ENCODE data around the gene SENP5.

Gene SENP5

DNA sequence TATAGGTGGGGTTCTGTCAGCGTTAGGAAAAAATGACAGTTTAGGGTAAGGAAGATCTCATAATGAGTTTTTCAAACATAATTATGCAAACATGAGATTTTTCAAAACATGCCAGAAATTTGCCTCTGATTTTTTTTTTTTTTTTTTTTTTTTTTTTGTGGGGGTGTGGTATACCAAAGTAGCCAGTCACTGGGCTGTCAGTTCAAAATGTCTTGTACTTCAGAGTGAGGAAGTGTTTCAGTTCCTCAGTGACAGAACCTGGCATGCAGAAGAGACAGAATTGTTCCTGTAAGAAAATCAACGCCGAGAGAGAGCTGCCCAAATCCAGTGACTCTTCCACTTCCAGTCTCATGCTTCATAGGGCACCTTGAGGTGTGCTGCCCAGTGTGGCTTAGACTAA lies 64.9 kb downstream of the SENP5 start:
- Histone ChIP-seq H3K36me3 (ENCODE audit: low read depth) (peaks cover 83% of the 10 kb centered on the region), H3K9me3 (ENCODE audit: severe bottlenecking) (no peaks in the 10 kb centered on the region), H3K4me3 (ENCODE audit: severe bottlenecking) (no peak overlapping the region), H3K27ac (ENCODE audit: poor library complexity, severe bottlenecking) (no peak overlapping the region), H3K27me3 (ENCODE audit: insufficient read depth, poor library complexity, severe bottlenecking) (no peaks in the 10 kb centered on the region), H3K4me1 (ENCODE audit: insufficient read depth, poor library complexity, severe bottlenecking) (no peaks in the 10 kb centered on the region)
- DNase-seq (ENCODE audit: low spot score) (no peak), ATAC-seq (ENCODE audit: low read depth) (no peak)
- TF ChIP-seq, protein P1, sequence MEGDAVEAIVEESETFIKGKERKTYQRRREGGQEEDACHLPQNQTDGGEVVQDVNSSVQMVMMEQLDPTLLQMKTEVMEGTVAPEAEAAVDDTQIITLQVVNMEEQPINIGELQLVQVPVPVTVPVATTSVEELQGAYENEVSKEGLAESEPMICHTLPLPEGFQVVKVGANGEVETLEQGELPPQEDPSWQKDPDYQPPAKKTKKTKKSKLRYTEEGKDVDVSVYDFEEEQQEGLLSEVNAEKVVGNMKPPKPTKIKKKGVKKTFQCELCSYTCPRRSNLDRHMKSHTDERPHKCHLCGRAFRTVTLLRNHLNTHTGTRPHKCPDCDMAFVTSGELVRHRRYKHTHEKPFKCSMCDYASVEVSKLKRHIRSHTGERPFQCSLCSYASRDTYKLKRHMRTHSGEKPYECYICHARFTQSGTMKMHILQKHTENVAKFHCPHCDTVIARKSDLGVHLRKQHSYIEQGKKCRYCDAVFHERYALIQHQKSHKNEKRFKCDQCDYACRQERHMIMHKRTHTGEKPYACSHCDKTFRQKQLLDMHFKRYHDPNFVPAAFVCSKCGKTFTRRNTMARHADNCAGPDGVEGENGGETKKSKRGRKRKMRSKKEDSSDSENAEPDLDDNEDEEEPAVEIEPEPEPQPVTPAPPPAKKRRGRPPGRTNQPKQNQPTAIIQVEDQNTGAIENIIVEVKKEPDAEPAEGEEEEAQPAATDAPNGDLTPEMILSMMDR (IDR thresholded peaks at IDR 0.05; ENCODE audit: poor library complexity, severe bottlenecking): no peak

DNA sequence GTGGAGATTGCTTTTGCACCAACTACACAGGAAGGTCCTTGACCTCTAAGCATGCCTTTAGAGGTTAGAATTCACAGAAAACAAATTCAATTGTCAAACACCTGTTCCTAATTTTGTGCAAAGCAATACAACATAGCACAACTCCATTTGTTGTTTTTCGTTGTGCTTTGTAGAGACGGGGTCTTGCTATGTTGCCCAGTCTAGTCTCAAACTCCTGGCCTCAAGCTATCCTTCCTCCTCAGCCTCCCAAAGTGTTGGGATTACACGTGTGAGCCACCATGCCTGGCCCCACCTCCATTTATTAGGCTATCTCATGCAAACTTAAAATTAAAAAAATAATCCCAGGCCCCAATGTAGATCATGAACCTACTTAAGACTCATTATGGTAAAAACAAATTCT lies 68.6 kb downstream of the SENP5 start:
- peaks cover 87% of the 10 kb centered on the region for H3K36me3 ChIP-seq (ENCODE audit: low read depth)
- H3K27ac ChIP-seq (ENCODE audit: poor library complexity, severe bottlenecking): no peak overlapping the region
- DNase-seq (ENCODE audit: low spot score) (no peak), ATAC-seq (ENCODE audit: low read depth) (no peak)
- H3K27me3 ChIP-seq (ENCODE audit: insufficient read depth, poor library complexity, severe bottlenecking): no peaks in the 10 kb centered on the region
- no peaks in the 10 kb centered on the region for H3K9me3 ChIP-seq (ENCODE audit: severe bottlenecking)
- TF ChIP-seq, protein P1 (IDR thresholded peaks at IDR 0.05; ENCODE audit: poor library complexity, severe bottlenecking): no peak
- no peaks in the 10 kb centered on the region for H3K4me1 ChIP-seq (ENCODE audit: insufficient read depth, poor library complexity, severe bottlenecking)
- H3K4me3 ChIP-seq (ENCODE audit: severe bottlenecking): no peak overlapping the region

DNA sequence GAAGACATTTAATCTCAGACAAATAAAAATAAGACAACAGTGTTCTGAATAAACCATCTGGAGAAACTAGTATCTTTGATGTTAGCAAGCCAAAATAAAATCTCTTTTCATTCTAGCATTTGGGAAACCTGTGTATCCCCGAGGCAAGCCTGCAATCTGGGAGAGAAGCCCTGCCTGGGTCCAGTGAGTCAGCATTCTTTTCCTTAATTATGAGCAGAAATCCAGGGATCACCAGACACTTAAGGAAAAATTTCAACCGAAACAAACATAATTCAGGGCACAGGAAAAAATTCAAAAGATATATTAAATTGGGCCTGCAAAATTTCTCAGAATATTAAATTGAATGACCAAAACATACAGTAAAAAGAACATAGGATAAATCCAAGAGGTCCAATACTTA lies 70.4 kb downstream of the SENP5 start:
- TF ChIP-seq, protein P1 (IDR thresholded peaks at IDR 0.05; ENCODE audit: poor library complexity, severe bottlenecking): no peak

DNA sequence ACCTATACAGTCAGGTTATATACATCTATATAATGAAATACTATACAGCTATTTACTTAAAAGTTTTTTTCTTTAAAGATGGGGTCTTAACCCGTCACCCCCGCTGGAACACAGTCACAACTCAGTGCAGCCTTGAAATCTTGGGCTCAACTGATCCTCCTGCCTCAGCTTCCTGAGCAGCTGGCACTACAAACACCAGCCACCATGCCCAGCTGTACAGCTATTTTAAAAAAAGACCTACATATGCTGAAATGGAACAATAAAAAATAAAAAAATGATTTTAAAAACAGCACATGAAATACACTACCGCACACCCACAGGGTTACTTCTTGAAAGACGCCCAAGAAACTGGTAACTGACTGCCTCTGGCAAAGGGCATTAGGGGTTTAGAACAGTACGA lies 70.9 kb downstream of the SENP5 start:
- Histone ChIP-seq H3K27me3 (ENCODE audit: insufficient read depth, poor library complexity, severe bottlenecking) (no peaks in the 10 kb centered on the region), H3K27ac (ENCODE audit: poor library complexity, severe bottlenecking) (no peak overlapping the region), H3K4me3 (ENCODE audit: severe bottlenecking) (no peak overlapping the region), H3K9me3 (ENCODE audit: severe bottlenecking) (no peaks in the 10 kb centered on the region), H3K4me1 (ENCODE audit: insufficient read depth, poor library complexity, severe bottlenecking) (peaks cover 3% of the 10 kb centered on the region), H3K36me3 (ENCODE audit: low read depth) (peaks cover 76% of the 10 kb centered on the region)
- no peak for DNase-seq (ENCODE audit: low spot score)
- TF ChIP-seq, protein P1 (IDR thresholded peaks at IDR 0.05; ENCODE audit: poor library complexity, severe bottlenecking): no peak
- ATAC-seq (ENCODE audit: low read depth): no peak

More for the DNA sequence above, 70.4 kb downstream of the SENP5 start:
- H3K4me1 ChIP-seq (ENCODE audit: insufficient read depth, poor library complexity, severe bottlenecking): no peaks in the 10 kb centered on the region
- no peaks in the 10 kb centered on the region for H3K9me3 ChIP-seq (ENCODE audit: severe bottlenecking)
- no peak overlapping the region for H3K27ac ChIP-seq (ENCODE audit: poor library complexity, severe bottlenecking)
- H3K4me3 ChIP-seq (ENCODE audit: severe bottlenecking): no peak overlapping the region
- no peak for ATAC-seq (ENCODE audit: low read depth)
- H3K27me3 ChIP-seq (ENCODE audit: insufficient read depth, poor library complexity, severe bottlenecking): no peaks in the 10 kb centered on the region
- DNase-seq (ENCODE audit: low spot score): no peak
- H3K36me3 ChIP-seq (ENCODE audit: low read depth): peaks cover 74% of the 10 kb centered on the region

DNA sequence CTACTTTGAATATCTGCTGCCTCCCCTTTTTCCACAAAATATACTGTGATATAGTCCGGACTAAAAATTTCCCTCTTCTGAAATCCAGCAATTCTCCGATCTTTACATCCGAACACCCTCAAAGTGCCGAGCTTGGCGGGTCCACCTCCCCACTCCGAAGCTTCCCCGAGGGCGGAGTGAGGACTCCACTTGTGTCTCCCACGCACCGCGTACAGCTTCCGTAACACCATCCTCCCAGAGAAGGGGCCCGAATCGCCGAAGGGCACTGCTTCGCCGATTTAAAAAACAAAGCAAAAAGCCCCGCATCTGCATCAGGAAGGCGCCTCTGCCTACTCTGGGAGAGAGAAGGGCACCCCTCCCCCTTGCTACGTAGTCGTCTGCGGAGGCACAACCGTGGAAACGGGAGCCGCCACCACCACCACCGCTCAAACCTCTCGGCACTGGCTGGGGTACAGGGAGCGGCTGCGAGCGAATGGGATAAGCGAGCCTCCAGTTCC lies 74.1 kb downstream of the SENP5 start:
- H3K9me3 ChIP-seq (ENCODE audit: severe bottlenecking): no peaks in the 10 kb centered on the region
- ATAC-seq (ENCODE audit: low read depth): peak; percentile 61
- H3K4me3 ChIP-seq (ENCODE audit: severe bottlenecking): peak overlapping the region; percentile 89
- TF ChIP-seq, protein P1 (IDR thresholded peaks at IDR 0.05; ENCODE audit: poor library complexity, severe bottlenecking): no peak
- H3K27ac ChIP-seq (ENCODE audit: poor library complexity, severe bottlenecking): peak overlapping the region; percentile 70
- H3K4me1 ChIP-seq (ENCODE audit: insufficient read depth, poor library complexity, severe bottlenecking): peaks cover 4% of the 10 kb centered on the region
- no peak for DNase-seq (ENCODE audit: low spot score)
- H3K36me3 ChIP-seq (ENCODE audit: low read depth): peaks cover 46% of the 10 kb centered on the region
- no peaks in the 10 kb centered on the region for H3K27me3 ChIP-seq (ENCODE audit: insufficient read depth, poor library complexity, severe bottlenecking)

Data from RWPE2 (cell line).